HG02678 (cell line): ENCODE measurements around the gene STMN3.
"Not testable (repeated sequence)": the region's sequence is repeated elsewhere in the genome, so short reads cannot be mapped to it uniquely, and the experiment has no call there.

ENCODE experiments used
- ATAC-seq: cut with Tn5 transposase; IDR thresholded peaks from one replicate; pipeline ENCODE4 v1.9.1; 2021; ENCODE audit warnings: mild to moderate bottlenecking, moderate library complexity; ENCODE audit not compliant: unreplicated experiment

Gene STMN3

DNA sequence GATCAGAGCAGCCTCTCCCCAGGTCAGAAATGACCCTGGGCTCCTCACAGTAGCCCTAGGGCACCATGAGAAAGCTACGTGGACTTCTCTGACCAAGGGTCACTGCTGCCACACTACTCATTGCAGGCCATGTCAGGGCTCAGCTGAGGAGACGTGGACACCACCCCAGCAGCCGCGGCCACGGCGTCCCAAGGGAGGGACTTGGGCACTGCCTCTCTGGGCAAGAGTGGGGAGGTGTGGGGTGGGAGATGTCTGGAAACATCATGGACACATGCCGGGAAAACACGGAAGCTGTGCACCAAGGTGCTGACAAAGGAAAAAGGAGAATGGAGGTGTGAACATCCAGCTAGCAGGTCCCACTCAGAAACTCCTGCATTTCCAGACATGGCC is 35.4 kb downstream of the STMN3 start:
- ATAC-seq = no peak

DNA sequence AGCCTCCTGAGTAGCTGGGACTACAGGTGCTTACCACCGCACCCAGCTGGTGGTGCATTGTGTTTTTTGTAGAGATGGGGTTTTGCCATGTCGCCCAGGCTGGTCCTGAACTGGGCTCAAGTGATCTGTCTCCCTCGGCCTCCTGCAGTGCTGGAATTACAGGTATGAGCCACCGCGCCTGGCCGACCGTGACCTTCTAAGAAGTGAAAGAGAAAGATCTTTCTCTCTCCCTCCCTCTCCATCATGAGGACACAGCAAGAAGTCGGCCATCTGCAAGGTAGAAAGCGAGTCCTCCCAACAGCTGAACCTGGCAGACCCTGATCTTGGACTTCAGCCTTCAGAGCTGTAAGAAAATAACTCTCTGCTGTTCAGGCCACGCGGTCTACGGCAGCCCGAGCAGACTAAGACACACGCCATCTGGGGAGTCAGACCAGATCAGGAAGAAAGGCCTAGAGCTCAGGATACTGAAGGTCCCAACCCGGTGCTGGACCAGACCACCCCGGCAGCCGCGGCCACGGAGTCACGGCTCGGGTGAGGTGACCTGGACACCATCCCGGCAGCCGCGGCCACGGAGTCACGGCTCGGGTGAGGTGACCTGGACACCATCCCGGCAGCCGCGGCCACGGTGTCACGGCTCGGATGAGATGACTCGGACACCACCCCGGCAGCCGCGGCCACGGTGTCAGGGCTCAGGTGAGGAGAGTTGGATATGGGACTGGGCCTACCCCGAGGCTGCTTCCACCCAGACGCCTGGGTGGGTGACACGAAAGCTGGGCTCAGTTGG is 35.9 kb downstream of the STMN3 start:
- ATAC-seq = no peak

DNA sequence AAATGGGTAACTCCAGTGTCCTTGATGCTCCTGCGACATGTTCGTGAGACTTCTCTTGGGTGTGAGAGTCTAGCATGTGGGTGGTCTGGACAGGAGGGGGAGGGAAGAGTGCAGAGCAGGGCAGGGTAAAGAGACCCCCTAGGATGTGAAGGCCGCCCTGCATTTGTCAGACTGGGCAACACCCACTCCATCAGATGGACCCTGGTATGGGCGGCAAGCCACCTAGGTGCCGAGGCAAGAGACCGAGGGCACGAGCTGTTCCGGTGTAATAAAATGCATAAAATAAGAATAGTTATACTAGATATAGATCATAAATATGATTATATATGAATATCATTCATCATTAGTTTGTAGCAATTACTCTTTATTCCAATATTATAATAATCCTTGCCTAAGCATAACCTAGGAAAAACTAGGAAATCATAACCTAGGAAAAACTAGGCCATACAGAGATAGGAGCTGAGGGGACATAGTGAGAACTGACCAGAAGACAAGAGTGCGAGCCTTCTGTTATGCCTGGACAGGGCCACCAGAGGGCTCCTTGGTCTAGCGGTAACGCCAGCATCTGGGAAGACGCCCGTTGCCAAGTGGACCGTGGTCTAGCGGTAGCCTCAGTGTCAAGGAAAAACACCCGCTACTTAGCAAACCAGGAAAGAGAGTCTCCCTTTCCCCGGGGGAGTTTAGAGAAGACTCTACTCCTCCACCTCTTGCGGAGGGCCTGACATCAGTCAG is 39.2 kb downstream of the STMN3 start:
- ATAC-seq = not testable (repeated sequence)

DNA sequence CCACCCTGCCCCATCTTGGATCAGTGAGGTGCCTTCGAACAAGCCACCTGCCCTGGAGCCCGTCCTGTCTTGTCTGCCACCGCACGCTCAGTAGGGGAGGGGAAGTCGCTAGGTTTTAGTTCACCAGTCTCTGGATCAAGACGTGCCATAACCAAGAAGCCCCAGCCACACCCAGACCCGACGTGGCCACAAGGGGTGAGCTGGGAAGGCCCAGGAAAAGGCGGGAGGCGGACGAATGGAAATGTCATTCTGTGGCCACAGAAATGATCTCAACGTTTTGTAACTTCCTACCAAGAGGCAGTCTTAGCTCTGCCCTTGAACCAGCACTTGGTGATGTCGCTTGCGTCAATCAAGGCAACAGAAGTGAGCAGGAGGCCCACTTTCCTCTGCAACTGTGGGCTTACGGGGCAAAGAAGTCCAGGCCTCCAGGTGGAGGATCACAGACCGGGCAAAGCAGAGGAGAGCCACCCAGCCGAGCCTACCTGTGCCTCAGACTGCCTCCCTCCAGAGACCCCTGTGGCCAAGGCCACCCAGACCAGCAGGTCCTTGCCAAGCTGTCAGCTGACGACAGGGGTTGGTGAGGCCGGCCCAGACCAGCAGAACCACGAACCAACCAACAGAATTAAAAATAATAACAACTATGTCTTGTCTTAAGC is 40.8 kb downstream of the STMN3 start:
- no peak for ATAC-seq

DNA sequence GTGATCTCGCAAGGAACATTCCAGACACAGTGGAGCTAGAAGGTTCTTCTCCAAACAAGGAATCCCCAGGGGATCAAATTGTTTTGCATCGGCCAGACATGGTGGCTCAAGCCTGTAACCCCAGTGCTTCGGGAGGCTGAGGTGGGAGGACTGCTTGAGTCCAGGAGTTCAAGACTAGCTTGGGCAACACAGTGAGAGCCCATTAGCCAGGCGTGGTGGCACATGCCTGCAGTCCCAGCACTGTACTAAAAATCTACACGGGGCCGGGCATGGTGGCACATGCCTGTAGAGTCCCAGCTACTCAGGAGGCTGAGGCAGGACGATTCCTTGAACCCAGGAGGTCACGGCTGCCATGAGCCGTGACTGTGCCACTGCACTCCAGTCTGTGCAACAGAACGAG is 41.6 kb downstream of the STMN3 start:
- no peak for ATAC-seq

DNA sequence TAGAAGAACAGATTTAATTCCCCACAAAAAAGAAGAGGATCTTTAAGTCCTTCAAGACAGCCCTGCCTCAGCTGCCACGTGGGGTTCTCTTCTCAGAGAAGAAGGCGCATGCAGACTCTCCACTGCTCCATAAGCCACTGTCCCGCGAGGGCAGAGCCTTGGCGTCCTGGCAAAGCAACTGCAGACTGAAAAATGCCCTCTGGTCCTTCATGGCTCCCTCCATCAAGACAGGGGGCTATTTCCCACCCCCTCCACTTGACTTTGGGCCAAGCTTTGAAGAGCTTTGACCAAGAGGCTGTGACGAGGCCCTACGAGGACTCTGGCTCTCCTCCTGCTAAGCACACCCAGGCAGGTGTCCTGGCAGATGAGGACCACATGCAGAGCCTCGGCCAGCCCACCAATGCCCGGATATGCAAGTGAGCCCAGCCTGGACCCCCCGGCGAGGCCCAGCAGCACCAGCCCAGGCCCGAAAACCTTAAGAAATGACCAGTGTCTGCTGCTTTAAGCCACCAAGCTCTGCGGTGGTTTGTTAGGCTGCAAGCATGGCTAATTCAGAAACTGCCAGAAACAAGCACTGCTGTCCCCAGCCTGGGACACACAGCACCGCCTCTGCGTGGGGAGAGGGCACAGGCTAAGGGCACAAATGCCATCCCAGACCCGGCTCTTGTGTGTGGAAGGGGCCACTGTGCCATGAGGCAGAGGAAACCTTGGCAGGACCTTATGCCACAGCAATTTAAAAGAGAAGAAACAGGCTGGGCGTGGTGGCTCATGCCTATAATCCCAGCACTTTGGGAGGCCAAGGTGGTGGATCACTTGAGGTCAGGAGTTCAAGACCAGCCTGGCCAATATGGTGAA is 42.4 kb downstream of the STMN3 start:
- ATAC-seq = no peak

DNA sequence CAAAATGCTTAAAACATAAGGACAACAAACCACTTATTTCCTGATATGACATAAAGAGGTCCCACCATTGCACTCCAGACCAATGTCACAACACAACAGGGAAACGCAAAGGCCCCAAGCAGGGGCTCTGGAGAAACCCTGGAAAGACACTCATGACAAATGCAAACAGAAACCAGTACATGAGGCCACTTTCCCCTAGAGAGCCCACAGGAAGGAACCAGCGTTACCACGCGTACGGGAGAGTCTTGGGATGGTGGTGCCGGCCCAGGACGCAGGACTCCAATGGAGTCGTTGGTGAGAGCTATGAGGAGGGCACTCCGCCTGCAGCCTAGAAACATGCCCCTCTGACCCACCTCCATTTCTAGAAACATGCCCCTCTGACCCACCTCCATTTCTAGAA is 46.5 kb downstream of the STMN3 start:
- no peak for ATAC-seq

DNA sequence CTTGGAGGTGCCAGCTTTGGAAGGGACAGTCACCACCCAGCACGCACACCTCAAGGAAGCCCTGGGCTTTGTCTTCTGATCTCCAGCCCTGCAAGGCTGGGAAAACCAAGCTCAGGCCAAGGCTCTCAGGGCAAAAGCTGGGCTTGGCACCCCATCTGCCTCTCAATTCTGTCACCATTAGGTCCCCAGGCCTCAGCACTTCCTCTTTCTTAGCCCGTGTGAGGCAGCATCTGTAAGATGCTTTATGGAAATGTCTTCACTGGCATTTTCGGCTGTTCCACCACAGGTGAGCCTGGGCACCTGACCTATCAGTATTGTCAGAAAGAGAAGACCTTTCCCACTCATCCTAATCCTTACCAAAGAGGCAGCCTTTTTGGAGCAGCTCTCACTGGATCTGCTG is 50.9 kb downstream of the STMN3 start:
- no peak for ATAC-seq

DNA sequence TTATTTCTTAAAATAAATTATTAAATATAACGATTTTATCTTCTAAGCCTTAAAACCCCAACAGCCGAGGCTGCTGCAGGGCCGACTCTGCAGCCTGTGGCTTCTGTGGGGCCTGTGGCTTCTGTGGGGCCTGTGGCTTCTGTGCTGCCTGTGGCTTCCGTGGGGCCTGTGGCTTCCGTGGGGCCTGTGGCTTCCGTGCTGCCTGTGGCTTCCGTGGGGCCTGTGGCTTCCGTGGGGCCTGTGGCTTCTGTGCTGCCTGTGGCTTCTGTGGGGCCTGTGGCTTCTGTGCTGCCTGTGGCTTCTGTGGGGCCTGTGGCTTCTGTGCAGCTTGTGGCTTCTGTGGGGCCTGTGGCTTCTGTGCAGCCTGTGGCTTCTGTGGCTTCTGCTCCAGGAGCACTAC is 51.5 kb downstream of the STMN3 start:
- ATAC-seq = not testable (repeated sequence)

DNA sequence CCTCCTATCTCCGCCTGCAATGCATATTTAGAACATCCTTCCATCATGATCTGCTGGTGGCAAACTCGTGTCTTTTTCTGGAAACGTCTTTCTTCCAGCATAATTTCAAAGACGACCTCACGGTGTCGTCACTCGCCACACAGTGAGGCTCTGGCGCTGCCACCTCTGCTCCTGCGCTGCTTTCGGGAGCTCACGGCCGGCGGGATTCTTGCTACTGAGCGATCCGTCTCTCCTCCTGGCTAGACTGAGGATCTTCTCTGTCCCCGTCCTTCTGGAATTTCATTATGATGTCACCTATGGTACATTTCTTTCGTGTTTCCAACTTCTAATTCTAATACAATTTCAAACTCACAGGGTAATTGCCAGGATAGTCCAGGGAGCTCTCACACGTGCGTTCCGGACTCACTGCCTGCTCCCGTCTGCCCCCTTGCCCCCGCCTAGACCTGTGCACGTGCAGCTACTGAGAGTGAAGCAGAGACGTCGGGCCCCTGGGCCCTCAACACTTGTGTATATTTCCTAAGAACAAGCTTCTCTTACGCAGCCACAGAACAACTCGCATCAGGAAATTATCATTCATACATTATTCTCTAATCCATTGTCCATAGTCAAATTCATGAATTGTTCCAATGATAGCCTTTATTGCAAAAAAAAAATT is 53.7 kb downstream of the STMN3 start:
- ATAC-seq = no peak

DNA sequence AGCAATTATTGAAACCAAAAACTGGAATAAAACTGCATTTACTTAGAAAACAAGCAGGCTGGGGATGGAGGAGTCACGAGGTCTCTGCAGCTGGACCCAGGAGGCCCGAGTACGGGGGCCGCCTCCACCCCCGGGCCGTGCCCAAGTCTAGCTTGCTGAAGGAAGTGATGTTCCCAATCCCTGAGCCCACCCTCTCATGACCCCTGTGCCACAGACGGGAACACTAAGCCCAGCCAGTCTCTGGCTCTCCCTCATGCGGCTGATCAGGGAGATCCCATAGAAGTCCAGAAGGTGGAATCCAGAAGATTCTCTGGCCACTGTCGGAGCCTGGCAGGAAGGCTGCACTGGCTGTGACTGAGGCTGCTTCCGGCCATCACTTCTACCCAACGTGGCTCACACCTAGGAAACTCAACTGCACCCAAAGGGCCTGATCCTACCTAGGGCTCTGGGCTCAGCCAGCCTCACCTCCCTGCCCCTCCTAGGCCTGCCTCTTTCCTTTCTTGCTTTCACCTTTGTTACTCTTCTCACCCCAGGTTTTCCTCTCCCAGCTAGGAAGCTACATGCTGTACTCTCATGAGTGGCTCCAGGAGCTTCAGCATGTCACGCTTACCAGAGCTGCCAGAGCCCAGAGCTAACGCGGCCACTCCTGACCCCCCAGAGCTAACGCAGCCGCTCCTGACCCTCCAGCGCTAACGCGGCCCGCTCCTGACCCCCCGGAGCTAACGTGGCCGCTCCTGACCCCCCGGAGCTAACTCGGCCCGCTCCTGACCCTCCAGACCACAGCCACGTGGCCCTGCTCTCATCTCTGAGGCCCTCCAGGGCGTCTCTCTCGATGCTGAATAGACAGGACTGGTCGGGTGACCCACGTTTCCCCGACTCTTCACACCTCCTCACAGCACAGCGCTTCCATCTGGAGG is 54.5 kb downstream of the STMN3 start:
- ATAC-seq = no peak

DNA sequence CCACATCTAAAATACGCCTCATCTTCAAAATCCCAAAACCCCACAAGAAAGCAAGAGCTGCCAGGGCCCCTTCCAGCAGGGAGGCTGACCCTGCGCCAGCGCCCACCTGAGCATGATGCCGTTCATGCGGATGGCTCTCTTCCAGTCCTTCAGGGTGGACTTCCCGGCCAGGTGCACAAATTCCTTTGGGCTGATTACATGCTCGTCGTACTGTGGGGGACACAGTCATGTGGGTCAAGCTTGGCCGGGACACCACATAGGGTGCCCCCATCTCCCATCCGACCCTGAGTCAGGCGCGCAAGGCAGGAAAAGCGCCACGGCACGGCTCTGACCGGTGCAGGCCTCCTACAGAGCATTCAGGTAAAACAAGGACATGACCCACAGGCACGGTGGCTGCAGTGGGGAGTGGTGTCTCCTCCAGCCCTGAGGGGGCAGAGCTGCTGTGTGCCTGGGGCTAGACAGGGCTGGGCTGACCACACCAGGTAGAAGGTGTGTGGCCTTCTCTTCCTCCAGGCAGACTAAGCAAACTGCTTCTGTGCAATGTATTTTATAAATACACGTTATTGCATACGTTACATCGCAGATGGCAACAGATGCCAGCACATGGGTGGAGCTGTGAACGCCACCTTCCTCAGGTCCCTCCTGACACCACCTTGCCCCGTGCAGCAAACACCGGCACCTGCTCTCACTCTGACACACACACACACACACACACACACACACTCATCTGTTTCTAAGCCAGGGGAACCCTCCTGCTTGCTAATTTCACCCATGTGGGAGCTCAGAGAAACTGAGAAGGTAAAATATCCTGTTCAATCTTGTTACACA is 55.4 kb downstream of the STMN3 start:
- ATAC-seq = no peak

DNA sequence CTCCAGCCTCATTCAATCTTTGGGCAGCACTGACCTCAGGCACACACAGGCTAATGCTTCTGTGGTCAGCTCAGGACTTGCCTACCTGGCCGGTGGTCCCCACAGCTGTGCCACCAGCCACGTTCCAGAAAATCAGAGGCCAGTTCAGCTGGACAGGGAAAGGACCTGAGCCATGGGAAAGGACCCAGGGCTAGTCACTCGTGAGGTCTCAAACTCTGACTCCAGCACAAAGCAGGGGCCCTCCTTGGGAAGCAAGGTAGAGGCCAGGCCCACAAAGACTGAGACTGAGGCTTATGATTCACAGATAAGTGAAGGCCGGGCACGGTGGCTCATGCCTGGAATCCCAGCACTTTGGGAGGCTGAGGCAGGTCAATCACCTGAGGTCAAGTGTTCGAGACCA is 56.8 kb downstream of the STMN3 start:
- no peak for ATAC-seq

DNA sequence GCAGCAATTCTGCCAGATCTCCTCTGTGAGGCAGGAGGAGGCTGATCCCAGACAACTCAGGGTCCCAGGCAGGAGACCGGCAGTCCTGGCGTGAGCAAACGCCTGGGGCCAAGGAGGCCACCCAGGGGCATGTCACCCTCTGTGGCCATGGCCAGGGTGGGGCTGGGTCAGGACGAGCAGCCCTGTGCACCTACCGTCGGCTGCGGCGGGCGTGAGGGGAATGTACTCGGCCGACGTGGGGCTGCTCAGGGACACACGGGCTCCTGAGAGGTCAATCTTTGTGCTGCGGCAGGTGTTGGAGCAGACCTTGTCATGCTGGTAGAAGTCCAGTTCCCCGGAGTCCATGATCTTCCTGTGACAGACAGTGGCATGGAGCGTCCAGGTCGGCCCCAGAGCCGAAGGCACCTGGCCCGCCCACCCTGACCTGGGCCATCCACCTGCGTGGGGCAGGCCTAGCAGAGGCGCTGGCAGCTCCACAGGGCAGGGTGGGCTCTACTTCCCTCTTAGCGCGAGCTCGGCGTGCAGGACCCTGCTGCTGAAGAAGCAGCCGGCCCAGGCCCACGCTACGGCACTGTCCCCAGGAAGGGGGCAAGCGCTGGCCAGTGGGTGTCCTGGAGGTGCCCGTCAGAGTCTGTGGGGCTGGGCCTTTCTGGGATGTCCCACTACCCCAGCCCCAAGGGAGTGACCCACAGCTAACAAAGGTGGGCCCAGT is 57.7 kb downstream of the STMN3 start:
- no peak for ATAC-seq

DNA sequence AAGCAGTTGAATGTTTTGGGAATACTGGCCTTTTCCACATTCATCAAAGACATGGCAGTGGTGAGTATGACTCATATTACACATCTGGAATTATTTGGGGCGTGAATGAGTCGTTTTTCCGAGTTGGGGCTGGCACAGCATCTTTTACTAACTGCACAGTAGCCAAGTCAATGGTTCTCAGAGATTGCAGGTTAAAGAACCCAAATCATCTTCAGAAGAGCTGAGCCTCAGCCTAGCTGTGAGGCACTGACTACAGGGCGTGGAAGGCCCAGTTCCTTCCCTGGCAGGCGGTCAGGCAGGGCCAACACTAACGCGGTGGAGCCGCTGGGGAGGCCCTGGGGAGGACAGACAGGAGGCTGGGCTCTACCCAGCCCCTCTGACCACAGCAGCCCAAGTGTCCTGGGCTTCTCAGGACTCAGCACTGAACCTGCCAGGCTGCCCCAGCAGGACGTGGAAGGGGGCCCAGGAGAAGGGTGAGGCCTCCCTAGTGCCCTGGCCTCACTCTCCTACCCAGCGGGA is 59.1 kb downstream of the STMN3 start:
- ATAC-seq = no peak

DNA sequence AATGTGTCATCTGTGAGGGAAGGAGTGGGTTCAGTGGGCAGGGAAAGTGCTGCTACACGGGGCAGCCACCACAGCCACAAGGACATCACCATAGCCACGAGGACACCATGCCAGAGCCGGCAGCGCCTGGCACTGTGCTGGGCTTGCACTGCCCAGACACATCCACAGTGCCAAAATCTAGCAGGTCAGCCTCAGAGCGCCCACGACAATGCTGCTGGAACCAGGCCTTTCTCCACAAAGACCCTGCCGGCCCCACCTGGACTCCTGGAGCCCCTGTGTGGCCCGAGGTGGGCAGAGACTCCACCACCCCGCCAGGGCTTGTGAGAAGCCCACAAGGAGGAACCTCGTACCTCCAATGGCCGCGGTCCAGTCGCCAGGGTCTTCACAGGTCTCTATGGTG is 60.6 kb downstream of the STMN3 start:
- no peak for ATAC-seq

DNA sequence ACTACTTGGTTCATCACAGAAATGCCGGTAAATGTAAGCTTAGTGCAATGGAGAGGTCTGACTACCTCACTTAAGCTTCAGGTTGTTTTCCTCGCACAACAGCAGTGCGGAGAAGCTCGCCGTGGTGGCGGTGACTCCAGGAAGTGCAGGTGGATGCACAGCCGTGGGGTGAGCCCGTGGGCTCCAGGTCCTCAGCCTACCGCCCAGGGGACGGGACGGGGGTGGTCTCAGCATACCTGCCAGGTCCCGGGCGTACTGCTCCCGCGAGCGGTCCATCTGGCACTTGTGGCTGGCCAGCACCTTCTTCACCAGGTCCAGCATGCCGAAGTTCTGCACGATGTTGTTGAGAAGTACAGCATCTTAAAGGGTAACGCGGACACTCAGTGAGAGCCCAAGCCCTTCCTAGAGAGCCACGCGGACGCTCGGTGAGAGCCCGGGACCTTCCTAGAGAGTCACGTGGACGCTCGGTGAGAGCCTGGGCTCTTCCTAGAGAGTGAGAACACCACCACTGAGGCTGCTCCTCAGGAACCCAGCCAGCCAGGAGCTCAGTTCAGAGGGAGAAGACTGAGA is 61.4 kb downstream of the STMN3 start:
- no peak for ATAC-seq
